ENCODE data around the gene MANF. TPM values are rescaled to one million over a fixed set of nuclear protein-coding genes. Genes with fewer than 3 reads are reported as not detected.

MANF gene
- total and polyA plus RNA-seq, 2 of the 13 experiments (the other 11 are each of a cell fraction or from before 2014, with no cell fraction given): 55.4 to 269 TPM

DNA sequence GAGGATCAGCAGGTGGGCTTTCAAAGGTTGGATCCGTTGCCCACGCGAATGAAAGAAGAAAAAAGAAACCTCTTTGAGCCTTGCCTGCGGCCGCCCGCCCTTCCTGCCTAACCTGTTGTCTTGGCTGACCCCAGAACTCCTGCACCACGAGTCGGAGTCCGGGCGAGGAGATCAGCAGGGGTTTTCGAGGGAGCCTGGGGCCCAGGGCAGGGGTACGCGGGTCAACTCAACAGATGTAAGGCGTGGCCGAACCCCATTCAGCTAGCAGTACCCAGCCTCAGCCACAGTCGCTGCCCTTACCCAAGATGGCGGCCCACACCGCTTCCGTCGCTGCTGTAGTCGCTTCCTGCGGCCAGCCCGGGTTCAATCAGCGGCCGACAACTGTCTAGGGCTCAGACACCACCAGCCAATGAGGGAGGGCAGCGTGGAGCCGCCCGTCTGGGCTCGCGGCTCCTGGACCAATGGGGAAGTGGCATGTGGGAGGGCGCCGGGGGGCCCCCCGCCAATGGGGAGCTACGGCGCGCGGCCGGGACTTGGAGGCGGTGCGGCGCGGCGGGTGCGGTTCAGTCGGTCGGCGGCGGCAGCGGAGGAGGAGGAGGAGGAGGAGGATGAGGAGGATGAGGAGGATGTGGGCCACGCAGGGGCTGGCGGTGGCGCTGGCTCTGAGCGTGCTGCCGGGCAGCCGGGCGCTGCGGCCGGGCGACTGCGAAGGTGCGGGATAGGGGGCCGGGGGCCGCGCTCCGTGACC, at the start of gene MANF (continued):
- 0 out of 2 replicates have a peak, but pooled peaks have one; percentile 63 for TF ChIP-seq ZNF34 (CRISPR knock-in tag; IDR thresholded peaks at IDR 0.05; ENCODE audit: borderline replicate concordance)
- peak; percentile 81 for TF ChIP-seq ZNF878 (CRISPR knock-in tag; IDR thresholded peaks at IDR 0.05)
- TF ChIP-seq ZNF709 (CRISPR knock-in tag; IDR thresholded peaks at IDR 0.05): 0 out of 2 replicates have a peak, but pooled peaks have one; percentile 49
- TF ChIP-seq, protein P1, sequence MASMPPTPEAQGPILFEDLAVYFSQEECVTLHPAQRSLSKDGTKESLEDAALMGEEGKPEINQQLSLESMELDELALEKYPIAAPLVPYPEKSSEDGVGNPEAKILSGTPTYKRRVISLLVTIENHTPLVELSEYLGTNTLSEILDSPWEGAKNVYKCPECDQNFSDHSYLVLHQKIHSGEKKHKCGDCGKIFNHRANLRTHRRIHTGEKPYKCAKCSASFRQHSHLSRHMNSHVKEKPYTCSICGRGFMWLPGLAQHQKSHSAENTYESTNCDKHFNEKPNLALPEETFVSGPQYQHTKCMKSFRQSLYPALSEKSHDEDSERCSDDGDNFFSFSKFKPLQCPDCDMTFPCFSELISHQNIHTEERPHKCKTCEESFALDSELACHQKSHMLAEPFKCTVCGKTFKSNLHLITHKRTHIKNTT (CRISPR knock-in tag; IDR thresholded peaks at IDR 0.05): no peak
- TF ChIP-seq, protein P2, sequence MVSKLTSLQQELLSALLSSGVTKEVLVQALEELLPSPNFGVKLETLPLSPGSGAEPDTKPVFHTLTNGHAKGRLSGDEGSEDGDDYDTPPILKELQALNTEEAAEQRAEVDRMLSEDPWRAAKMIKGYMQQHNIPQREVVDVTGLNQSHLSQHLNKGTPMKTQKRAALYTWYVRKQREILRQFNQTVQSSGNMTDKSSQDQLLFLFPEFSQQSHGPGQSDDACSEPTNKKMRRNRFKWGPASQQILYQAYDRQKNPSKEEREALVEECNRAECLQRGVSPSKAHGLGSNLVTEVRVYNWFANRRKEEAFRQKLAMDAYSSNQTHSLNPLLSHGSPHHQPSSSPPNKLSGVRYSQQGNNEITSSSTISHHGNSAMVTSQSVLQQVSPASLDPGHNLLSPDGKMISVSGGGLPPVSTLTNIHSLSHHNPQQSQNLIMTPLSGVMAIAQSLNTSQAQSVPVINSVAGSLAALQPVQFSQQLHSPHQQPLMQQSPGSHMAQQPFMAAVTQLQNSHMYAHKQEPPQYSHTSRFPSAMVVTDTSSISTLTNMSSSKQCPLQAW (CRISPR knock-in tag; IDR thresholded peaks at IDR 0.05): peak; percentile 82
- TF ChIP-seq CENPT (CRISPR knock-in tag; IDR thresholded peaks at IDR 0.05; ENCODE audit: low read depth): peak; percentile 12; the same call in 1 of the 2 replicates
- TF ChIP-seq AGO1 (IDR thresholded peaks at IDR 0.05; ENCODE audit: low read depth, low read length, poor library complexity, severe bottlenecking): peak; percentile 35
- TF ChIP-seq CHD4 (IDR thresholded peaks at IDR 0.05; ENCODE audit: borderline replicate concordance, low read length): no peak
- no peak for TF ChIP-seq NFIC (IDR thresholded peaks at IDR 0.05; ENCODE audit: low read length)
- TF ChIP-seq ZMYM4 (CRISPR knock-in tag; IDR thresholded peaks at IDR 0.05): peak; percentile 87
- no peak for TF ChIP-seq ZBTB21 (CRISPR knock-in tag; IDR thresholded peaks at IDR 0.05)
- no peak for TF ChIP-seq GPN1 (CRISPR knock-in tag; IDR thresholded peaks at IDR 0.05; ENCODE audit: borderline replicate concordance)
- TF ChIP-seq FOSL2 (CRISPR knock-in tag; IDR thresholded peaks at IDR 0.05): no peak
- no peak for TF ChIP-seq PHB2 (IDR thresholded peaks at IDR 0.05; ENCODE audit: partially characterized antibody)
- TF ChIP-seq, protein P3, sequence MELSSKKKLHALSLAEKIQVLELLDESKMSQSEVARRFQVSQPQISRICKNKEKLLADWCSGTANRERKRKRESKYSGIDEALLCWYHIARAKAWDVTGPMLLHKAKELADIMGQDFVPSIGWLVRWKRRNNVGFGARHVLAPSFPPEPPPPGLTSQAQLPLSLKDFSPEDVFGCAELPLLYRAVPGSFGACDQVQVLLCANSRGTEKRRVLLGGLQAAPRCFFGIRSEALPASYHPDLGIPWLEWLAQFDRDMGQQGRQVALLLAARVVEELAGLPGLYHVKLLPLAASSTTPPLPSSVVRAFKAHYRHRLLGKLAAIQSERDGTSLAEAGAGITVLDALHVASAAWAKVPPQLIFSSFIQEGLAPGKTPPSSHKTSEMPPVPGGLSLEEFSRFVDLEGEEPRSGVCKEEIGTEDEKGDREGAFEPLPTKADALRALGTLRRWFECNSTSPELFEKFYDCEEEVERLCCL (CRISPR knock-in tag; IDR thresholded peaks at IDR 0.05; ENCODE audit: borderline replicate concordance): no peak
- no peak for TF ChIP-seq ZNF431 (CRISPR knock-in tag; IDR thresholded peaks at IDR 0.05; ENCODE audit: borderline replicate concordance, low read depth)
- peak; percentile 89 for TF ChIP-seq SKI (IDR thresholded peaks at IDR 0.05; ENCODE audit: partially characterized antibody)
- TF ChIP-seq SP2 (CRISPR knock-in tag; IDR thresholded peaks at IDR 0.05): peak; percentile 98
- TF ChIP-seq FOXK2 (IDR thresholded peaks at IDR 0.05): no peak
- TF ChIP-seq PRMT3 (CRISPR knock-in tag; IDR thresholded peaks at IDR 0.05; ENCODE audit: borderline replicate concordance, low read depth): no peak
- TF ChIP-seq ZNF350 (CRISPR knock-in tag; IDR thresholded peaks at IDR 0.05; ENCODE audit: borderline replicate concordance, low read depth): peak; percentile 70; the same call in 1 of the 2 replicates
- TF ChIP-seq NFKB2 (CRISPR knock-in tag; IDR thresholded peaks at IDR 0.05; ENCODE audit: borderline replicate concordance): peak; percentile 61; the same call in 1 of the 2 replicates
- TF ChIP-seq, protein P4, sequence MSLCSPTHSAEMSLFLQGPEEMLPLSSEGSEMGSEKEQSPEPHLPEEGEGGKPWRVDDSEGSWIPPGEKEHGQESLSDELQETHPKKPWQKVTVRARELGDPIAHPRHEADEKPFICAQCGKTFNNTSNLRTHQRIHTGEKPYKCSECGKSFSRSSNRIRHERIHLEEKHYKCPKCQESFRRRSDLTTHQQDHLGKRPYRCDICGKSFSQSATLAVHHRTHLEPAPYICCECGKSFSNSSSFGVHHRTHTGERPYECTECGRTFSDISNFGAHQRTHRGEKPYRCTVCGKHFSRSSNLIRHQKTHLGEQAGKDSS (CRISPR knock-in tag; IDR thresholded peaks at IDR 0.05; ENCODE audit: borderline replicate concordance, low read depth): no peak
- no peak for TF ChIP-seq GTF2F1 (IDR thresholded peaks at IDR 0.05; ENCODE audit: low read length)
- TF ChIP-seq, protein P5, sequence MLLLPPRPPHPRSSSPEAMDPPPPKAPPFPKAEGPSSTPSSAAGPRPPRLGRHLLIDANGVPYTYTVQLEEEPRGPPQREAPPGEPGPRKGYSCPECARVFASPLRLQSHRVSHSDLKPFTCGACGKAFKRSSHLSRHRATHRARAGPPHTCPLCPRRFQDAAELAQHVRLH (CRISPR knock-in tag; IDR thresholded peaks at IDR 0.05; ENCODE audit: borderline replicate concordance, low read depth): peak; percentile 39; the same call in 1 of the 2 replicates
- TF ChIP-seq MBNL3 (CRISPR knock-in tag; conservative IDR thresholded peaks at IDR 0.05): no peak

Measured in HepG2 (cell line).